ENCODE data around the gene FITM2. TPM values are rescaled to one million over a fixed set of nuclear protein-coding genes. Genes with fewer than 3 reads are reported as not detected.

FITM2 gene
- total and polyA plus RNA-seq, 2 experiments from 2014 or later = 4.6 to 6.7 TPM

- no peak for DNase-seq (ENCODE audit: low spot score)
- Histone ChIP-seq H3K27me3 (no peaks in the 10 kb centered on the region), H2AFZ (no peak overlapping the region), H3K27ac (no peak overlapping the region), H3K9me3 (ENCODE audit: low read depth) (no peaks in the 10 kb centered on the region), H4K20me1 (ENCODE audit: insufficient read depth, poor library complexity, severe bottlenecking) (no peaks in the 10 kb centered on the region), H3K4me3 (no peak overlapping the region), H3K4me2 (no peak overlapping the region), H3K36me3 (replicated peaks; ENCODE audit: insufficient read depth, low read depth) (no peaks in the 10 kb centered on the region), H3K79me2 (no peaks in the 10 kb centered on the region), H3K9me2 (replicated peaks; ENCODE audit: insufficient read depth) (no peaks in the 10 kb centered on the region), H3K4me1 (ENCODE audit: insufficient read depth) (no peaks in the 10 kb centered on the region)
- WGBS (ENCODE audit: low lambda C conversion rate, missing lambda C conversion rate) = 90% methylated on average over 3 of the region's 3 CpGs
- TF ChIP-seq EZH2phosphoT487 (IDR thresholded peaks at IDR 0.05; ENCODE audit: low read depth, severe bottlenecking, unreplicated experiment) (no peak), CTCF (IDR thresholded peaks at IDR 0.05; ENCODE audit: poor library complexity) (no peak), EZH2 (IDR thresholded peaks at IDR 0.05; ENCODE audit: borderline replicate concordance) (no peak)
Observed at GRCh38 chr20:44288252-44288651, 22.8 kb downstream of the FITM2 start.

GRCh38 chr20:44287272-44288097 is 23.5 kb downstream of the FITM2 start:
- Histone ChIP-seq H4K20me1 (ENCODE audit: insufficient read depth, poor library complexity, severe bottlenecking) (no peaks in the 10 kb centered on the region), H3K9me3 (ENCODE audit: low read depth) (no peaks in the 10 kb centered on the region), H3K4me1 (ENCODE audit: insufficient read depth) (no peaks in the 10 kb centered on the region), H3K9me2 (replicated peaks; ENCODE audit: insufficient read depth) (no peaks in the 10 kb centered on the region), H3K79me2 (no peaks in the 10 kb centered on the region), H3K27me3 (no peaks in the 10 kb centered on the region), H3K4me2 (no peak overlapping the region), H2AFZ (no peak overlapping the region), H3K4me3 (no peak overlapping the region), H3K36me3 (replicated peaks; ENCODE audit: insufficient read depth, low read depth) (no peaks in the 10 kb centered on the region), H3K27ac (no peak overlapping the region)
- no peak for TF ChIP-seq EZH2phosphoT487 (IDR thresholded peaks at IDR 0.05; ENCODE audit: low read depth, severe bottlenecking, unreplicated experiment)
- no peak for DNase-seq (ENCODE audit: low spot score)
- 77% methylated on average over 5 of the region's 5 CpGs for WGBS (ENCODE audit: low lambda C conversion rate, missing lambda C conversion rate)

GRCh38 chr20:44284032-44284431 is 27.0 kb downstream of the FITM2 start:
- Histone ChIP-seq H3K36me3 (replicated peaks; ENCODE audit: insufficient read depth, low read depth) (no peaks in the 10 kb centered on the region), H3K4me2 (no peak overlapping the region), H3K9me3 (ENCODE audit: low read depth) (no peaks in the 10 kb centered on the region), H3K27ac (no peak overlapping the region), H3K79me2 (no peaks in the 10 kb centered on the region), H3K4me1 (ENCODE audit: insufficient read depth) (no peaks in the 10 kb centered on the region), H3K4me3 (no peak overlapping the region), H4K20me1 (ENCODE audit: insufficient read depth, poor library complexity, severe bottlenecking) (no peaks in the 10 kb centered on the region), H3K9me2 (replicated peaks; ENCODE audit: insufficient read depth) (no peaks in the 10 kb centered on the region), H3K27me3 (no peaks in the 10 kb centered on the region), H2AFZ (no peak overlapping the region)
- no peak for DNase-seq (ENCODE audit: low spot score)
- WGBS (ENCODE audit: low lambda C conversion rate, missing lambda C conversion rate) = 76% methylated on average over 1 of the region's 1 CpG
- TF ChIP-seq CTCF (IDR thresholded peaks at IDR 0.05; ENCODE audit: poor library complexity) = no peak
- TF ChIP-seq EZH2phosphoT487 (IDR thresholded peaks at IDR 0.05; ENCODE audit: low read depth, severe bottlenecking, unreplicated experiment) = no peak
- TF ChIP-seq EZH2 (IDR thresholded peaks at IDR 0.05; ENCODE audit: borderline replicate concordance) = no peak

- H4K20me1 ChIP-seq (ENCODE audit: insufficient read depth, poor library complexity, severe bottlenecking) = no peaks in the 10 kb centered on the region
- DNase-seq (ENCODE audit: low spot score) = no peak
- H3K4me3 ChIP-seq = no peak overlapping the region
- H3K9me2 ChIP-seq (replicated peaks; ENCODE audit: insufficient read depth) = no peaks in the 10 kb centered on the region
- TF ChIP-seq CTCF (IDR thresholded peaks at IDR 0.05; ENCODE audit: poor library complexity) (no peak), EZH2phosphoT487 (IDR thresholded peaks at IDR 0.05; ENCODE audit: low read depth, severe bottlenecking, unreplicated experiment) (no peak), EZH2 (IDR thresholded peaks at IDR 0.05; ENCODE audit: borderline replicate concordance) (no peak)
- H3K9me3 ChIP-seq (ENCODE audit: low read depth) = no peaks in the 10 kb centered on the region
- no peaks in the 10 kb centered on the region for H3K4me1 ChIP-seq (ENCODE audit: insufficient read depth)
- no peaks in the 10 kb centered on the region for H3K36me3 ChIP-seq (replicated peaks; ENCODE audit: insufficient read depth, low read depth)
- H2AFZ ChIP-seq = no peak overlapping the region
- no peaks in the 10 kb centered on the region for H3K27me3 ChIP-seq
- WGBS (ENCODE audit: low lambda C conversion rate, missing lambda C conversion rate) = 80% methylated on average over 3 of the region's 3 CpGs
- H3K79me2 ChIP-seq = no peaks in the 10 kb centered on the region
- no peak overlapping the region for H3K27ac ChIP-seq
- H3K4me2 ChIP-seq = no peak overlapping the region
Observed at GRCh38 chr20:44282192-44282591, 28.8 kb downstream of the FITM2 start.

All from hepatocyte (in vitro differentiated cells).